NCI-H146 treated with DMSO at 0.1 percent for 48 hours (cell line): ENCODE data around the gene FHAD1.
"Not testable (repeated sequence)": the region's sequence is repeated elsewhere in the genome, so short reads cannot be mapped to it uniquely, and the experiment has no call there.

Experiments
- DNase-seq: peaks from one replicate; lab custom pipeline; 2025; ENCODE audit not compliant: unreplicated experiment; lab: John Stamatoyannopoulos, UW

FHAD1 gene

DNA sequence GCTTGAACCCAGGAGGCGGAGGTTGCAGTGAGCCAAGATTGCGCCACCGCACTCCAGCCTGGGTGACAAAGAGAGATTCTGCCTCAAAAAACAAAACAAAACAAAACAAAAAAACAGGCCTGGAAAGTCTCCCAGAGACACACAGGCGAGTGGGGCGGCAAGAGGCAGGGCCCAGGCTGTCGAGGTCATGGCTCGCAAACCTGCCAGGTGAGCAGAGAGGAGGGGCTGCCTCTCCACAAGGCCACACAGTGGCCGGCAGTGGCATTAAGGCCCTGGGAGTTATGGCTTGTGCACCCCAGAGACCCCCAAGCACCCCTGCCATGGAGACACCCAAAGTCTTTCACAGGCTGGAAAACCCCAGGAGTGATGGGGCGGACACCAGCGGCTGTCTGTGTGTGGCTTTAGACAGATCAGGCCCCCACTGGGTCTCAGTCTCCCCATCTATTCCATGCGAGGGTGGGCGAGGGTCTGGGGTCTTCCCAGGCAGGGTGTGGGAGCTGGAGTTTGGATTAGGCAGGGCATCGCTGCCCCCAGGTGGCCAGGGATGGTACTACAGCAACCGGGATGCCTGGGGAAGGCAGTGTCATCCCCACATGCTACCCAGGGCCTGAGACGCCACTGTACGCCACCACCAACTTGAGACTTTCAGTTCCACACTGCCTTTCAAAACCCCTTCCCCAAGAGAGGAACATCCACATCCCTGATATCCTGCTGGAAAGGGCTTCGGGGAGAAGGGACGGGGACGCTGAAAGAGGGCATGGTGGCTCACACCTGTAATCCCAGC is 184.0 kb downstream of the FHAD1 start:
- DNase-seq, result peak; percentile 2

DNA sequence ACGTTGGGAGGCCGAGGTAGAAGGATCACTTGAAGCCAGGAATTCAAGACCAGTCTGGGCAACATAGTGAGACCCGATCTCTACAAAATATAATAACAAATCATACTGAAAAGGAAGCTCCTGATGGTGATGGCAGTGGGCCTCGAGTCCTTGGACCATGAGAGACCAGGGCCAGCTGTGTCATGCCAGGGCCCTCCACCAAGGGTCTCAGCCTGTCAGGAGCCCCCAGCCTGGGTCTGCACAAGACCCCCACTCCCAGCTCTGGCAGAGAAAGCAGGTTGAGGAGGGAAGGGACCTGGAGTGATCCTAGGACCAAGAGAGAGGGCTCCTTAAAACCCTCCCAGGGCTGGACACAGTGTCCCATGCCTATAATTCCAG is 184.5 kb downstream of the FHAD1 start:
- no peak for DNase-seq

DNA sequence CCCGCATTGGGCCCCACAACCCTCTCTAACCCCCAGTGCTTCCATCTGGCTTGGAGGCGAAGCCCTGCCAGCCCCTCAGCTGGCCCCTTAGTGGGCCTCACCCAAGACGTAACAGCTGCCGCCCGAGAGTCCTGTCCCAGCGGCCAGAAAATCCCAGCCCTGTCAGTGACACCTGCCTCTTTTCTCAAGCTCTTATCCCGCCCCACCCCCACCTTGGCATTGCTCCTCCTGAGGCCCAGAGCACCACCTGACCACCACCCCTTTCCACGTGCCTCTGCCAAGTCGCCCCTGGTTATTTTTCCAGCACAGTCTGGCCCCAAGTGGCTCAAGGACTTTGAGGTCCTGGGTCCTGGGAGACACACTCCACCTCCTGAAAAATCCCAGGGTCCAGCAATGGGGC is 185.3 kb downstream of the FHAD1 start:
- no peak for DNase-seq

DNA sequence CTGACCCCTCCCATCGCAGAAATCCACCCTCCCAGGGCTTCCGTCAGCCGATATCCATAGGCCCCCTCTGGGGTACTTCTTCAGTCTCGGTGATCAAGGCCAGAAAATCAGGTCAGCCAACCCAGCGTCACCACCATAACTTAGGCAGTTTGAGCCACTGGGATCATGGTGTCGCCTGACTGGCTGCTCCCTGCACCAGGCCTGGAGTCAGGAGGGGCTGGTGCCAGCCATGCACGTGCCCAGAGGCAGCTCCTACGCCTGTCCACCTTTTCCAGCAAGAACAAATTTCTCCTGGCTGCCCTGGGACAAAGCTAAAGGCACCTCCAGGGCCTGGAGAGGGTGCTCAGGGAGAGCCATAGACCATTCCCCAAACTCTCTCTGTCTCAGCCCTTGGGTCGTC is 186.4 kb downstream of the FHAD1 start:
- no peak for DNase-seq

DNA sequence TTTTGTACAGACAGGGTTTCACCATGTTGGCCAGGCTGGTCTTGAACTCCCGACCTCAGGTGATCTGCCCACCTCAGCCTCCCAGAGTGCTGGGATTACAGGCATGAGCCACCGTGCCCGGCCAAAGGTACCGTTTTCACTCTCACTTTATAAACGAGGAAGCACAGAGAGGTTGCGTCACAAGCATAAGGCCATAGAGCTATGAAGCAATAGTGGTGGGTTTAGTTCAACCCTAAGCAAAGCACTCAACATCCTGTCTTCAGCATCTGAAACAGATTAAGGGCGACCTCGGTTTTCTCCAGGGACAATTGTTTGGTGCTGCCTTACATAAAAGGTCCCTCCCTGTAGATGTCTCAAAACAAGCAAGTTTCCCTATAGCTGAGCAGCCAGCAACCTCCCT is 187.7 kb downstream of the FHAD1 start:
- not testable (repeated sequence) for DNase-seq

DNA sequence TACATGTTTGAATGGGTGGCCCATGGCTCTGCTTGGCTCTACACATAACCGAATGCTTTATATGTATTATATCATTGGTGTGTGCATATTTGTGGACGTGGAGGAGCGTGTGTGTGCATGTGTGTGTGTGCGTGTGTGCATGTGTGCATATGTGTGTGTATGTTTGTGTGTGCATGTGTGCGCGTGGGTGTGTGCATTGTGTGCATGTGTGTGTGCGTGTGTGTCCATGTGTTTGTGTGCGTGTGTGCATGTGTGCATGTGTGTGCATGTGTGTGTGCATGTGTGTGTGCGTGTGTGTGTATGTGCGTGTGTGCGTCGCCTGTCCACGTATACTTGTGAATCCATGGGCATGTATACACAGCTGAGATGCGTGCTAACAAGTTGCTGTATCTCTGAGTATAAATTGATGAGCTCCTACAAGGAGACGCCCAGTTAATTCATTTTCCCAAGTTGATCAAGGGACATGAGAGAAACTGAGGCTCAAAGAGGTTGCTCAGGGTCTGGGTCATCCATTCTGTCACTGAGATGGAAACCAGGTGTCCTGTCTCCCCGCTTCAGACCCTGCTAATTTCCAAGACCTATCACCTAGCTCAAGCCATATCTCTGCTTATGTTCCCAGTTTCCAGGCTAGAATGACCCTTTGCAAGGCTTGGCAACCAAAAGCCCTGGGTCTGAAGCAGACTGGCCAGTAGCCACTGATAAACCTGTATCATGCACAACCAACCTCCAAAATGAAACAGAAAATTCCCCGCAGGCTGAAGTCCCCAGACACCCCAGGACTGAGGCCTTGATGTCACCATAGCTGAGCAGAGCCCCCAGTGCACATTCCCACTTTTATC is 188.4 kb downstream of the FHAD1 start:
- no peak for DNase-seq

DNA sequence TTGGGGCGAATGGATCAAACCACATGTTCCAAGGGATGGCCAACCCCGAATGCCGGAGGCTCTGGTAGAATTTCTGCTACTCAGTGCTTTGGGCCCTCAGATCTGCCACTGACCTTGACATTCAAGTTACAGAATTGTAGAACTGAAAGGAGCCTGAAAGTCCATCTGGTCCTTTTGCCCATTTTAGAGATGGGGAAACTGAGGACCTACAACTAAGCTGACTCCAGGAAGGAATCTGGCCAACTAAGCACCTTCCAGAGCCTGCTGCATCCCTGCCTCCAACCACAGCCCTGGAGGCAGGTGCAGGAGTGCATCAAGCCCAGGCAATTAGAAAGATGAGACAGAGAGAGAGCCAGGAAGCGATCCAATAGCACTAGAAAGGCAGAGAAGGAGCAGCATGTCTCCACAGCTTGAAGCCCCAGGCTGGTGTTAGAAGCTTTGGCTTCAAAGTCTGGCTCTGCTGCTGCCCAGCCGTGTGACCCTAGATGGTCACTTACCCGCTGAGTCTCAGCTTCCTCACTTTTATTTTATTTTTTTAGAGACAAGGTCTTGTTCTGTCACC is 189.9 kb downstream of the FHAD1 start:
- DNase-seq, result peak; percentile 13

DNA sequence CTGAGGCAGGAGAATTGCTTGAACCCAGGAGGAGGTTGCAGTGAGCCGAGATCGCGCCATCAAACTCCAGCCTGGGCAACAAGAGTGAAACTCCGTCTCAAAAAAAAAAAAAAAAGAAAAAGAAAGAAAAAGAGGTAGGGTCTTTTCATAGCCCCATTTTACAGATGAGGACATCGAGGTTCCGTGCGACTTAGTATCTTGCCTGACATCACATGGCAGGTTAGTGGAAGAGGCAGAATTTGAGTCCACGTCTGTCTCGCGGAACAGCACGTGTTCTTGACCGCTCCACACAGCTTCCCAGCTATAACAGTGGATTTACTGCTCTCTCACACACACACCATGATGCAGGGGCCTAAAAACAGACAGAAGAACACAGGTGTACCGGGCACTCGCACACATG is 192.3 kb downstream of the FHAD1 start:
- DNase-seq, result no peak

DNA sequence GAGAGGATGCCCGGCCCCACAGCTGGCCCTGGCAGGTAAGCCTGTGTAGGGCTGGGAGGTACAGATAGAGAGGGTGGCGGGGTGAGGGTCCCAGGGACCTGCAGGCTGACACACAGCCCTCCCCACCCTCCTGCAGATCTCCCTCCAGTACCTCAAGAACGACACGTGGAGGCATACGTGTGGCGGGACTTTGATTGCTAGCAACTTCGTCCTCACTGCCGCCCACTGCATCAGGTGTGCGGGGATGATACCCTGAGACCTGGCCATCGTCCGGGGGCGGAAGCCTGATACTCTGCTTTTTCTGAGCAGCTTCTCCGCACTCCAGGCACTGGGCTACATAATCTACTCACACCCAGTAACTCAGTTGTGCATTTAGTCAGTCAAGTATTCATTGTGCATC is 193.3 kb downstream of the FHAD1 start:
- DNase-seq, result no peak

DNA sequence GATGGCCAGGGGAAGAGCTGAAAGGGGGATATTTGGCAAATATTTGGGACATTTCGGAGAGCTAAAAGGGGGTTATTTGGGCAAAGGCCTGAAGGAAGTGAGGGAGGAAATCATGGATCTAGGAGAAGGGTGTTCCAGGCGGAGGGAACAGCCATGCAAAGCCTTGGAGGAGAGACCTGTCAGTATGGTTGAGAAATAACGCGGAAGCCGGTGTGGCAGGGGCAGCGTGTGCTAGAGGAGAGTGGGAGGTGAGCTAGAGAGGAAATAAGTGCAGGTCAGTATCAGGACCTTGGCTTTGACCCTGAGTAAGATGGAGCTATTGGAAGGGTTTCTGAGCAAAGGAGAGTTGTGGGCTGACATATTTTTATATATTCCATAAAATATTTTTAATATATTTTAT is 194.2 kb downstream of the FHAD1 start:
- no peak for DNase-seq

DNA sequence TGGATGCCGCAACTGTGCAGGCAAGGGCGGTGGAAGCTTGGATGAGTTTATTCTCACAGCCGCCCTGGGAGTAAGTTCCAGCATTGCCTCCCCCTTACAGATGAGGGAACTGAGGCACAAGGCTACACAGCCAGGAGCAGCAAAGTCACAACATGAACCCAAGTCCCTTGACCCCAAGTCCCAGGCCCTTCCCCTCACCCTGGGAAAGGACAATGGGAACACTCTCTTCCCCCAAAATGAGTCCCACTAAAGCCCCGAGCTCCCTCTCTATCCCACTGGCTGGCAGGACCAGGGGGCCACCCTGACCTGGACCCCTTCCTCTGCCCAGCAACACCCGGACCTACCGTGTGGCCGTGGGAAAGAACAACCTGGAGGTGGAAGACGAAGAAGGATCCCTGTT is 195.1 kb downstream of the FHAD1 start:
- DNase-seq, result no peak

DNA sequence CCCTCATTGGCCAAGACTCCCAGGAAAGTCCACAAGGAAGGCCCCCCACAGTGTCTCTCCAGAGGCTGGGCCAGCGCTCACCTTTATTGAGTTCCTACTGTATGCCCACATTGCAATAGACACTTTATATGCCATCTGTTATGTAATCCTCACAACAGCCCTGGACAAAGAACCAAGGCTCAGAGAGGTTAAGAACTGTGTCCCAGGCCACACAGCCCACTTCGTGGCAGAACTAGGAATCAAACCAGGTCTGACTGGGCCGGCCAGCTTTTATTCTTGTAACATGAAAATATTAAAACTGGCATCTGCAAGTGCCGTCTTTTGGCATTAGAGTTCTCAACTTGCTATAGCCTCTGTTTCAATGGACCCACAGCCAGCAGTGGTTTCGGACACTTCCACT is 195.7 kb downstream of the FHAD1 start:
- DNase-seq, result no peak

DNA sequence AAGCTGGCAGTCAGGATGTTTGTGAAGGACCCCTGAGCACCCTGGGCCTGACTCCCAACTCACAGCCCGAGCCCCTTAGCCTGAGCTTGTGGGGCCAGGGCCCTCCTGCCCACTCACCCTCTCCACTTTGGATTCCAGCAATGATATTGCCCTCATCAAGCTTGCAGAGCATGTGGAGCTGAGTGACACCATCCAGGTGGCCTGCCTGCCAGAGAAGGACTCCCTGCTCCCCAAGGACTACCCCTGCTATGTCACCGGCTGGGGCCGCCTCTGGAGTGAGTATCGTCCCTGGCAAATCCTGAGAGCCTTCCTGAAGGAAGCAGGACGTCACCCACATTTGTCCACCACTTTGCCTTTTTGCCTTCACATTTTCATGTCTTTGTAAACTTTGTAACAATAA is 196.3 kb downstream of the FHAD1 start:
- DNase-seq, result no peak

DNA sequence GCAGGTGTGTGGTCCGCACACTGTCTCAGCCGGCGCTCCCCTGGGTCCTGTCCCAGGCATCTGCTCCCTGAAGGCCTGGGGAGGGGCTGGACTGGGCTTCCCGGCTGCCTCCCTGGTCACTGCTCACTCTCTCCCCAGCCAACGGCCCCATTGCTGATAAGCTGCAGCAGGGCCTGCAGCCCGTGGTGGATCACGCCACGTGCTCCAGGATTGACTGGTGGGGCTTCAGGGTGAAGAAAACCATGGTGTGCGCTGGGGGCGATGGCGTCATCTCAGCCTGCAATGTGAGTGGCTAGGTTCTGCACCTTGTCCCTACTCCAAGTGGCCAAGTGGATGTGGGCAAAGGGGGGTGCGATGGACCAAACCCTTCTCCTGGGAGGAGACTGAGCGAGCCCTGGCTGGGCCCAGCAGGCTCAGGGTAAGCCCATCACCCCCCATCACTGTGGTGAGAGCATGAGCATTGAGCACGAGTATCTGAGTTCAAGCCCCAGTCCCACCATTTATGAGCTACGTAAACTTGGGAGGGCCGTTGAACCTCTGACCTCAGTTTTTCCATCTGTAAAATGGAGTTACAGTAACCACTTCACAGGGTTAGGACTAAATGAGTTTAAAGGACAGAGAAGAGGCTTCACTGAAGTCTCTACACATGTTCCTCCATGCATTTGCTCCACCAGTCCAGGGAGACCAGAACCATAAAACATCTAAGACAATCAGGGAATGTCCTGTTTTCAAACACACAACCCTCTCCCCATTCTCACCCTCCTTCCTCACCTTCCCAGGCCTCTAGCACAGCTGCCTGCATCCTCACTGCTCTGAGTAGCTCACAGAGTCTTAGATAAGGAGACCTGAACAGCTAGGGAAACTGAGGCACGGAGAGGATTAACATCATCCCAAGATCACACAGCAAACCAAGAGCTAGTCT is 197.7 kb downstream of the FHAD1 start:
- DNase-seq, result no peak

DNA sequence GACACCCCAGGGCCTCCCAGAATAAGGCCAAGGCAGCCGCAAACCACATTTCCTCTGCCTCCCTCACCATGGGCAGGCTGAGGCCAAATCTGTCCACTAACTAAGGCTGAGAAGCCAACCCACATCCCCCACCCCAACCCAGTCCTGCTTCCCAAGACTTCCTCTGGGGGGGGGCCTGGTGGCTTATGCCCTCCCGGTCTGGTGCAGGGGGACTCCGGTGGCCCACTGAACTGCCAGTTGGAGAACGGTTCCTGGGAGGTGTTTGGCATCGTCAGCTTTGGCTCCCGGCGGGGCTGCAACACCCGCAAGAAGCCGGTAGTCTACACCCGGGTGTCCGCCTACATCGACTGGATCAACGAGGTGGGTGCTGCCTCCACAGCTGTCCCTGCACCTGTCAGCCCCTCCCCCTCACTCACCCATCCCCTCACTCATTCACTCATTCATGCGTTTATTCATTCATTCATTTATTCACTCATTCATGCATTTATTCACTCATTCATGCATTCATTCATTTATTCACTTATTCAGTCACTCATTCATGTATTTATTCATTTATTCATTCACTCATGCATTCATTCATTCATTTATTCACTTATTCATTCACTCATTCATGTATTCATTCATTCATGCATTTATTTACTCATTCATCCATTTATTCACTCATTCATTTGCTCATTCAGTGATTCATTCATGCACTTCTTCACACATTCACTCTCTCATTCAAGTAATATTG is 198.5 kb downstream of the FHAD1 start:
- DNase-seq, result no peak

DNA sequence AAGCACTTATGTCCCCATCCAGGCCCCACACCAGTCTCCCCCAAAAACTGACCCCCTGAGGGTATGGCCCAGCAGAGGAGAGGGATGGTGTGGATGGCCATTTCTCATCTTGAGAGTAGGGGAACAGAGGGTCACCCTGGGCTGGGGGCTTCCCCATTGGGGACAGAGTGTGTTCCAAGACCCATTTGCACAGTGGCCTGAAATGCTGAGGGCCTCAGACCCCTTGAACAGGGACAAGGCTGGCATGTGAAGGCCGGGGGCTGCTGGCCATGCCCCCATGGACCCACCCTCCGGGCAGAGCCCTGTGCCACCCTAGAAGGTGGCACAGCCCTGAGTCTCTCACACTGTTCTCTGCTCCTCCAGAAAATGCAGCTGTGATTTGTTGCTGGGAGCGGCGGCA is 199.2 kb downstream of the FHAD1 start:
- no peak for DNase-seq
